Measurements from ENCODE around the gene LRRC27. TPM values are rescaled to one million over a fixed set of nuclear protein-coding genes. Genes with fewer than 3 reads are reported as not detected.

Gene LRRC27
- total RNA-seq, 1 experiment from 2014 or later: 4.1 TPM

- DNase-seq (ENCODE audit: low read depth, low spot score) (no peak), ATAC-seq (no peak)
- CTCF ChIA-PET: no interaction called here
- Histone ChIP-seq H3K9me3 (ENCODE audit: control insufficient read depth in 1 of 2, insufficient read depth in 1 of 2, low read depth in 1 of 2, low read length in 2 of 2) (no peaks in the 10 kb centered on the region), H3K9ac (ENCODE audit: low read length) (no peak overlapping the region), H3K4me3 (replicated peaks in 1 of 2; ENCODE audit: low read depth in 1 of 2, low read length in 2 of 2) (no peak overlapping the region), H3K4me2 (ENCODE audit: low read length) (no peak overlapping the region), H3K4me1 (ENCODE audit: control insufficient read depth in 1 of 2, insufficient read depth in 2 of 2, low read length in 2 of 2) (peaks cover 6 to 22% of the 10 kb centered on the region in 2 experiments), H3K27me3 (ENCODE audit: insufficient read depth, low read length) (no peaks in the 10 kb centered on the region), H3K27ac (ENCODE audit: low read depth, low read length) (no peak overlapping the region), H3K9me2 (ENCODE audit: insufficient read depth) (no peaks in the 10 kb centered on the region), H2AFZ (ENCODE audit: low read depth, low read length, poor library complexity, severe bottlenecking) (no peak overlapping the region), H3K79me2 (ENCODE audit: insufficient read depth, low read length) (peaks cover 2% of the 10 kb centered on the region), H4K20me1 (ENCODE audit: insufficient read depth) (no peaks in the 10 kb centered on the region), H3K36me3 (ENCODE audit: control insufficient read depth in 1 of 2, insufficient read depth in 2 of 2, low read length in 2 of 2) (no peaks in the 10 kb centered on the region)
- RAD21 ChIA-PET (ENCODE audit: low non-redundant PET in 1 of 2, low total read pairs in 2 of 2, uncharacterized antibody in 2 of 2, unreplicated experiment in 2 of 2): no interaction called here
- intact Hi-C loops (cut with micrococcal nuclease): no loop called here
- BruUV-seq (replicated peaks): no TSS peak
- POLR2A ChIA-PET: no interaction called here
- TF ChIP-seq RAD21 (IDR thresholded peaks at IDR 0.05; ENCODE audit: low read depth) (no peak), CEBPB (IDR thresholded peaks at IDR 0.05; ENCODE audit: low read depth) (no peak), SP1 (IDR thresholded peaks at IDR 0.05; ENCODE audit: low read depth) (no peak), POLR2A (IDR thresholded peaks at IDR 0.05; ENCODE audit: borderline replicate concordance, extremely low read depth, insufficient read depth, insufficient read length) (no peak), CBX3 (IDR thresholded peaks at IDR 0.05; ENCODE audit: low read depth) (no peak), JUND (IDR thresholded peaks at IDR 0.05) (no peak), EGR1 (IDR thresholded peaks at IDR 0.05; ENCODE audit: low read depth) (no peak), MAX (IDR thresholded peaks at IDR 0.05) (no peak), FOSL1 (IDR thresholded peaks at IDR 0.05; ENCODE audit: low read depth) (no peak), ZFX (IDR thresholded peaks at IDR 0.05) (no peak), TCF7L2 (IDR thresholded peaks at IDR 0.05; ENCODE audit: borderline replicate concordance, extremely low read depth, insufficient read depth, insufficient read length) (no peak), ZNF274 (IDR thresholded peaks at IDR 0.05; ENCODE audit: low read depth, low read length) (no peak), CTCF (IDR thresholded peaks at IDR 0.05 in 2 of 3, conservative IDR thresholded peaks at IDR 0.05 in 1 of 3; ENCODE audit: borderline replicate concordance in 1 of 3, insufficient read depth in 1 of 3, low read depth in 2 of 3, low read length in 2 of 3) (no peak), SIN3A (IDR thresholded peaks at IDR 0.05; ENCODE audit: low read depth) (no peak)
- TF ChIP-seq, protein P1, sequence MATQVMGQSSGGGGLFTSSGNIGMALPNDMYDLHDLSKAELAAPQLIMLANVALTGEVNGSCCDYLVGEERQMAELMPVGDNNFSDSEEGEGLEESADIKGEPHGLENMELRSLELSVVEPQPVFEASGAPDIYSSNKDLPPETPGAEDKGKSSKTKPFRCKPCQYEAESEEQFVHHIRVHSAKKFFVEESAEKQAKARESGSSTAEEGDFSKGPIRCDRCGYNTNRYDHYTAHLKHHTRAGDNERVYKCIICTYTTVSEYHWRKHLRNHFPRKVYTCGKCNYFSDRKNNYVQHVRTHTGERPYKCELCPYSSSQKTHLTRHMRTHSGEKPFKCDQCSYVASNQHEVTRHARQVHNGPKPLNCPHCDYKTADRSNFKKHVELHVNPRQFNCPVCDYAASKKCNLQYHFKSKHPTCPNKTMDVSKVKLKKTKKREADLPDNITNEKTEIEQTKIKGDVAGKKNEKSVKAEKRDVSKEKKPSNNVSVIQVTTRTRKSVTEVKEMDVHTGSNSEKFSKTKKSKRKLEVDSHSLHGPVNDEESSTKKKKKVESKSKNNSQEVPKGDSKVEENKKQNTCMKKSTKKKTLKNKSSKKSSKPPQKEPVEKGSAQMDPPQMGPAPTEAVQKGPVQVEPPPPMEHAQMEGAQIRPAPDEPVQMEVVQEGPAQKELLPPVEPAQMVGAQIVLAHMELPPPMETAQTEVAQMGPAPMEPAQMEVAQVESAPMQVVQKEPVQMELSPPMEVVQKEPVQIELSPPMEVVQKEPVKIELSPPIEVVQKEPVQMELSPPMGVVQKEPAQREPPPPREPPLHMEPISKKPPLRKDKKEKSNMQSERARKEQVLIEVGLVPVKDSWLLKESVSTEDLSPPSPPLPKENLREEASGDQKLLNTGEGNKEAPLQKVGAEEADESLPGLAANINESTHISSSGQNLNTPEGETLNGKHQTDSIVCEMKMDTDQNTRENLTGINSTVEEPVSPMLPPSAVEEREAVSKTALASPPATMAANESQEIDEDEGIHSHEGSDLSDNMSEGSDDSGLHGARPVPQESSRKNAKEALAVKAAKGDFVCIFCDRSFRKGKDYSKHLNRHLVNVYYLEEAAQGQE (IDR thresholded peaks at IDR 0.05; ENCODE audit: low read depth): no peak
These were observed 61.1 kb downstream of the LRRC27 start for GRCh38 chr10:132392811-132393694.
